HEK293T (cell line): ENCODE data around the gene CLCNKB.

Source experiments
- ARNT ChIP-seq: fragments of 450-650 bp; IDR thresholded peaks from 2 replicates; pipeline ENCODE4 v1.6.1; 2017; ENCODE audit warnings: mild to moderate bottlenecking
- BHLHE40 ChIP-seq: fragments of 450-650 bp; IDR thresholded peaks from 2 replicates; pipeline ENCODE4 v1.6.1; 2016; ENCODE audit warnings: mild to moderate bottlenecking, moderate library complexity, borderline replicate concordance
- ELF4 ChIP-seq: fragments of 450-650 bp; IDR thresholded peaks from 2 replicates; pipeline ENCODE4 v1.6.1; 2017; ENCODE audit warnings: antibody characterized with exemption
- FOXK2 ChIP-seq: fragments of 450-650 bp; IDR thresholded peaks from 2 replicates; pipeline ENCODE4 v1.6.1; 2016; ENCODE audit warnings: mild to moderate bottlenecking
- FOXM1 ChIP-seq: fragments of 450-650 bp; IDR thresholded peaks from 2 replicates; pipeline ENCODE4 v1.6.1; 2017; ENCODE audit warnings: mild to moderate bottlenecking, borderline replicate concordance
- L3MBTL2 ChIP-seq: fragments of 450-650 bp; conservative IDR thresholded peaks from 2 replicates; pipeline ENCODE4 v1.6.1; 2016; ENCODE audit warnings: mild to moderate bottlenecking
- NFRKB ChIP-seq: fragments of 450-650 bp; IDR thresholded peaks from 2 replicates; pipeline ENCODE4 v1.6.1; 2016; ENCODE audit warnings: mild to moderate bottlenecking, moderate library complexity
- SP1 ChIP-seq: fragments of 450-650 bp; IDR thresholded peaks from 2 replicates; pipeline ENCODE4 v1.6.1; 2017
- SUZ12 ChIP-seq: fragments of 450-650 bp; IDR thresholded peaks from 2 replicates; pipeline ENCODE4 v1.6.1; 2016; ENCODE audit warnings: mild to moderate bottlenecking
- ZNF384 ChIP-seq: fragments of 450-650 bp; IDR thresholded peaks from 2 replicates; pipeline ENCODE4 v1.6.1; 2016

- TF ChIP-seq L3MBTL2 (no peak), SP1 (no peak), BHLHE40 (no peak), SUZ12 (no peak), FOXM1 (no peak), ELF4 (no peak), FOXK2 (no peak), ZNF384 (no peak), ARNT (no peak), NFRKB (no peak)
These were observed 46.5 kb upstream of the CLCNKB start for GRCh38 chr1:15997076-15997585.
